ENCODE measurements around the gene DCC.

DNA sequence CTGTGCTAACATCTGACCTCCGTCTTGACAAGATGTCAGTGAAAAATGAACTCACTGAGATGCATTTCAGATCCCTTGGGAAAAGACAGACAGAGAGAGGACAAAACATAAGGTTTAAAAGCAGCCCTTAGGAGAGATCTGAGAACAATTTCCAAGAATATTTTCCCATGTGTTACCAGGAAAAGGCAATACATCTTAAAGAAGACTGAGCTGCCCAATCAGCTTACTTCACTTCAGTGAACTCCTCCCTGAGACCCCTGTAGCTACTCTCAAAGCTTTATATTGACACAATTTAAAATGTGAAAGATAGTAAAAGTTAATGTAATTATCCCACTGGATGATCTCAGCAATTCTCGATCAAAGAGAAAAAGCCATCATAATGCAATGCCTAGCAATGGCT is 505.0 kb downstream of the DCC start:
- TF ChIP-seq, protein P1, sequence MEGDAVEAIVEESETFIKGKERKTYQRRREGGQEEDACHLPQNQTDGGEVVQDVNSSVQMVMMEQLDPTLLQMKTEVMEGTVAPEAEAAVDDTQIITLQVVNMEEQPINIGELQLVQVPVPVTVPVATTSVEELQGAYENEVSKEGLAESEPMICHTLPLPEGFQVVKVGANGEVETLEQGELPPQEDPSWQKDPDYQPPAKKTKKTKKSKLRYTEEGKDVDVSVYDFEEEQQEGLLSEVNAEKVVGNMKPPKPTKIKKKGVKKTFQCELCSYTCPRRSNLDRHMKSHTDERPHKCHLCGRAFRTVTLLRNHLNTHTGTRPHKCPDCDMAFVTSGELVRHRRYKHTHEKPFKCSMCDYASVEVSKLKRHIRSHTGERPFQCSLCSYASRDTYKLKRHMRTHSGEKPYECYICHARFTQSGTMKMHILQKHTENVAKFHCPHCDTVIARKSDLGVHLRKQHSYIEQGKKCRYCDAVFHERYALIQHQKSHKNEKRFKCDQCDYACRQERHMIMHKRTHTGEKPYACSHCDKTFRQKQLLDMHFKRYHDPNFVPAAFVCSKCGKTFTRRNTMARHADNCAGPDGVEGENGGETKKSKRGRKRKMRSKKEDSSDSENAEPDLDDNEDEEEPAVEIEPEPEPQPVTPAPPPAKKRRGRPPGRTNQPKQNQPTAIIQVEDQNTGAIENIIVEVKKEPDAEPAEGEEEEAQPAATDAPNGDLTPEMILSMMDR (IDR thresholded peaks at IDR 0.05), result no peak
- TF ChIP-seq EP300 (IDR thresholded peaks at IDR 0.05), result no peak
- TF ChIP-seq POLR2A (IDR thresholded peaks at IDR 0.05), result no peak

All from tibial nerve (tissue), 4 donors.